Measurements from ENCODE around the gene RPL13. TPM values are rescaled to one million over a fixed set of nuclear protein-coding genes. Genes with fewer than 3 reads are reported as not detected.

Gene RPL13
- total and polyA plus RNA-seq, 2 of the 4 experiments (the other 2 are of a cell fraction): 2,098 to 3,527 TPM

- Histone ChIP-seq H2AFZ (replicated peaks; ENCODE audit: low read length, poor library complexity) (no peak overlapping the region), H2AK5ac (ENCODE audit: low read depth, low read length) (no peak overlapping the region), H3K27me3 (ENCODE audit: control insufficient read depth, insufficient read depth, low read length) (no peaks in the 10 kb centered on the region), H3K23ac (ENCODE audit: low read depth, low read length) (no peak overlapping the region), H3K9ac (ENCODE audit: low read depth, low read length) (no peak overlapping the region), H3K14ac (replicated peaks; ENCODE audit: low read depth, low read length) (no peak overlapping the region), H2BK5ac (ENCODE audit: low read depth, low read length, poor library complexity, severe bottlenecking) (no peak overlapping the region), H3K9me1 (ENCODE audit: insufficient read depth, low read length) (no peaks in the 10 kb centered on the region), H2AK9ac (replicated peaks; ENCODE audit: low read depth, low read length, poor library complexity) (no peak overlapping the region), H3K9me3 (ENCODE audit: control insufficient read depth, insufficient read depth, low read length) (no peaks in the 10 kb centered on the region), H3K4me2 (ENCODE audit: low read depth, low read length) (no peak overlapping the region), H3K4ac (ENCODE audit: low read depth, low read length) (no peak overlapping the region), H3K27ac (ENCODE audit: insufficient read depth, low read length) (no peak overlapping the region), H2BK120ac (ENCODE audit: low read depth, low read length) (no peak overlapping the region), H3K79me1 (ENCODE audit: low read depth in 1 of 2, low read length in 2 of 2) (peaks cover 3 to 19% of the 10 kb centered on the region in 2 experiments; a peak in 2 of 4 replicates), H3K56ac (ENCODE audit: extremely low read depth, insufficient read depth, low read length) (no peak overlapping the region), H4K91ac (ENCODE audit: insufficient read depth, low read depth, low read length) (no peak overlapping the region), H2BK20ac (ENCODE audit: low read depth, low read length) (no peak overlapping the region), H2BK15ac (ENCODE audit: low read depth, low read length) (no peak overlapping the region), H3K18ac (ENCODE audit: low read depth, low read length) (no peak overlapping the region), H4K5ac (ENCODE audit: low read depth, low read length) (no peak overlapping the region), H3K4me1 (ENCODE audit: control insufficient read depth, insufficient read depth, low read length) (no peaks in the 10 kb centered on the region), H4K20me1 (ENCODE audit: insufficient read depth, low read length) (peaks cover 3% of the 10 kb centered on the region; the same call in 1 of the 2 replicates), H3K36me3 (ENCODE audit: control insufficient read depth, insufficient read depth, low read length) (peaks cover 70% of the 10 kb centered on the region), H3K4me3 (ENCODE audit: insufficient read depth, low read depth, low read length) (no peak overlapping the region), H4K8ac (ENCODE audit: low read depth in 2 of 2, low read length in 2 of 2) (no peak overlapping the region)
- WGBS, 2 experiments (ENCODE audit: extremely low coverage in 2 of 2, insufficient read length in 1 of 2): 99% methylated on average over 10 of the region's 10 CpGs; no CpG with 5 or more reads in 1 of the 2 experiments
- dilution Hi-C loops (cut with HindIII; ENCODE audit: low sequenced_read_pairs, unreplicated experiment): no loop called here
- in situ Hi-C loops (cut with MboI; ENCODE audit: low sequenced_read_pairs): no loop called here
- intact Hi-C loops (cut with micrococcal nuclease): no loop called here
- TF ChIP-seq, protein P1, sequence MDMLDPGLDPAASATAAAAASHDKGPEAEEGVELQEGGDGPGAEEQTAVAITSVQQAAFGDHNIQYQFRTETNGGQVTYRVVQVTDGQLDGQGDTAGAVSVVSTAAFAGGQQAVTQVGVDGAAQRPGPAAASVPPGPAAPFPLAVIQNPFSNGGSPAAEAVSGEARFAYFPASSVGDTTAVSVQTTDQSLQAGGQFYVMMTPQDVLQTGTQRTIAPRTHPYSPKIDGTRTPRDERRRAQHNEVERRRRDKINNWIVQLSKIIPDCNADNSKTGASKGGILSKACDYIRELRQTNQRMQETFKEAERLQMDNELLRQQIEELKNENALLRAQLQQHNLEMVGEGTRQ (IDR thresholded peaks at IDR 0.05; ENCODE audit: low read depth, low read length): no peak
- TF ChIP-seq, protein P2, sequence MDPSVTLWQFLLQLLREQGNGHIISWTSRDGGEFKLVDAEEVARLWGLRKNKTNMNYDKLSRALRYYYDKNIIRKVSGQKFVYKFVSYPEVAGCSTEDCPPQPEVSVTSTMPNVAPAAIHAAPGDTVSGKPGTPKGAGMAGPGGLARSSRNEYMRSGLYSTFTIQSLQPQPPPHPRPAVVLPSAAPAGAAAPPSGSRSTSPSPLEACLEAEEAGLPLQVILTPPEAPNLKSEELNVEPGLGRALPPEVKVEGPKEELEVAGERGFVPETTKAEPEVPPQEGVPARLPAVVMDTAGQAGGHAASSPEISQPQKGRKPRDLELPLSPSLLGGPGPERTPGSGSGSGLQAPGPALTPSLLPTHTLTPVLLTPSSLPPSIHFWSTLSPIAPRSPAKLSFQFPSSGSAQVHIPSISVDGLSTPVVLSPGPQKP (IDR thresholded peaks at IDR 0.05; ENCODE audit: borderline replicate concordance, low read depth, low read length): no peak
- TF ChIP-seq BHLHE40 (IDR thresholded peaks at IDR 0.05; ENCODE audit: low read depth, low read length) (no peak), RFX5 (IDR thresholded peaks at IDR 0.05; ENCODE audit: low read depth, low read length) (no peak), FOS (IDR thresholded peaks at IDR 0.05; ENCODE audit: low read depth, low read length) (no peak), NFE2L2 (IDR thresholded peaks at IDR 0.05; ENCODE audit: low read depth, low read length) (no peak), RCOR1 (IDR thresholded peaks at IDR 0.05; ENCODE audit: insufficient replicate concordance, low read length) (no peak), MXI1 (IDR thresholded peaks at IDR 0.05; ENCODE audit: borderline replicate concordance, low read depth, low read length) (no peak), RAD21 (IDR thresholded peaks at IDR 0.05; ENCODE audit: low read length) (no peak)
- TF ChIP-seq, protein P3, sequence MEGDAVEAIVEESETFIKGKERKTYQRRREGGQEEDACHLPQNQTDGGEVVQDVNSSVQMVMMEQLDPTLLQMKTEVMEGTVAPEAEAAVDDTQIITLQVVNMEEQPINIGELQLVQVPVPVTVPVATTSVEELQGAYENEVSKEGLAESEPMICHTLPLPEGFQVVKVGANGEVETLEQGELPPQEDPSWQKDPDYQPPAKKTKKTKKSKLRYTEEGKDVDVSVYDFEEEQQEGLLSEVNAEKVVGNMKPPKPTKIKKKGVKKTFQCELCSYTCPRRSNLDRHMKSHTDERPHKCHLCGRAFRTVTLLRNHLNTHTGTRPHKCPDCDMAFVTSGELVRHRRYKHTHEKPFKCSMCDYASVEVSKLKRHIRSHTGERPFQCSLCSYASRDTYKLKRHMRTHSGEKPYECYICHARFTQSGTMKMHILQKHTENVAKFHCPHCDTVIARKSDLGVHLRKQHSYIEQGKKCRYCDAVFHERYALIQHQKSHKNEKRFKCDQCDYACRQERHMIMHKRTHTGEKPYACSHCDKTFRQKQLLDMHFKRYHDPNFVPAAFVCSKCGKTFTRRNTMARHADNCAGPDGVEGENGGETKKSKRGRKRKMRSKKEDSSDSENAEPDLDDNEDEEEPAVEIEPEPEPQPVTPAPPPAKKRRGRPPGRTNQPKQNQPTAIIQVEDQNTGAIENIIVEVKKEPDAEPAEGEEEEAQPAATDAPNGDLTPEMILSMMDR (conservative IDR thresholded peaks at IDR 0.05; ENCODE audit: low read depth, low read length): no peak
- CTCF ChIA-PET: interaction anchor here (1.2 kb wide), 1 partner anchor 9 kb away, joined by 5 read pairs; no protein-coding TSS in a partner anchor
- ATAC-seq (ENCODE audit: low read depth): no peak
- POLR2A ChIA-PET (ENCODE audit: unreplicated experiment): no interaction called here
- no peak for DNase-seq
- no TSS peak for BruUV-seq (replicated peaks)
These were observed 11.3 kb upstream of the RPL13 start for GRCh38 chr16:89549007-89549700.

Measured in IMR-90 (cell line).